HG03460 (cell line): ENCODE data around the gene SENP7.
"Not testable (repeated sequence)": the region's sequence is repeated elsewhere in the genome, so short reads cannot be mapped to it uniquely, and the experiment has no call there.

ENCODE experiments used
- ATAC-seq: cut with Tn5 transposase; IDR thresholded peaks from one replicate; pipeline ENCODE4 v1.9.1; 2021; ENCODE audit not compliant: unreplicated experiment

SENP7 gene

GRCh38 chr3:101521211-101521701 is 8.2 kb upstream of the SENP7 start:
- no peak for ATAC-seq

DNA sequence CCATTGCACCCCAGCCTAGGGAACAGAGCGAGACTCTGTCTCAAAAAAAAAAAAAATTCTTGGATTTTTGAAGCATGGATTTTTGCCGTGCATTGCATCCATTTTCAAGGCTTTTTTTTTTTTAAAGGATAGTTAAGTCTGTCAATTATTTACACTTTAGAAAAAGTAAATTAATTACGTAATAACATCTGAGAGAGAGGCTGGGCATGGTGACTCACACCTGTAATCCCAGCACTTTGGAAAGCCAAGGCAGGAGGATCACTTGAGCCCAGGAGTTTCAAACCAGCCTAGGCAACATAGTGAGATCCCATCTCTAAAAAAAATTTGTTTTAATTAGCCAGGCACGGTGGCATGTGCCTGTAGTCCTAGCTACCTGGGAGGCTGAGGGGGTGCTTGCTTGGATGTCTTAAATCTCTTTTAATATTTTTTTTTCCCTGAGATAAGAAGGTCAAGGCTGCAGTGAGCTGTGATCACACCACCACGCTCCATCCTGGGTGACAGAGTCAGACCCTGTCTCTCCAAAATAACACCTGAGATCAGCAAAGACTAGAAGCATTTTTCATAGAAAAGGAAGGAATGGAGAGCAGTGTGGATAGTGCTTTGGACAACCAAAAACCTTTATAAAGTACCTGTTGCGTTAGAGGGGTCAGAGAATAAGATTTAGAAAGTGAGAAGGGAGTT is 6.8 kb upstream of the SENP7 start:
- no peak for ATAC-seq

DNA sequence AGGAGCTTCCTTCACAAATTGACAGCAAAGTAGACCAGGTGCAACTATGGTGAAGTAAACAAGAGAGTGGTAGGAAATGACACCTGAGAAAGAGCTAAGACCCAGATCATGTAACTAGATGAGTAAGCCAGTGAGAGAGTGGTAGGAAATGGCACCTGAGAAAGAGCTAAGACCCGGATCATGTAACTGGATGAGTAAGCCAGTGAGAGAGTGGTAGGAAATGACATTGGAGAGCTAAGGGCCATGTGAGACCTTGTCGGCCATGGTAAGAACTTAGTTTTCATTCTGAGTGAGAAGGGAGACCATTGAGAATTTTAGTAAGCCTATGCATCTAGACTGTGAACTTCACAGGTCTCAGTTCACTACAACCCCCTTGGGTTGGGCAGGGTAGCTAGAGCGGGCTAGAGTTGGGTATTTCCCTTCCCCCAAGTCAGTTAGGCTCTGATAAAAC is 5.4 kb upstream of the SENP7 start:
- peak; percentile 96 for ATAC-seq

DNA sequence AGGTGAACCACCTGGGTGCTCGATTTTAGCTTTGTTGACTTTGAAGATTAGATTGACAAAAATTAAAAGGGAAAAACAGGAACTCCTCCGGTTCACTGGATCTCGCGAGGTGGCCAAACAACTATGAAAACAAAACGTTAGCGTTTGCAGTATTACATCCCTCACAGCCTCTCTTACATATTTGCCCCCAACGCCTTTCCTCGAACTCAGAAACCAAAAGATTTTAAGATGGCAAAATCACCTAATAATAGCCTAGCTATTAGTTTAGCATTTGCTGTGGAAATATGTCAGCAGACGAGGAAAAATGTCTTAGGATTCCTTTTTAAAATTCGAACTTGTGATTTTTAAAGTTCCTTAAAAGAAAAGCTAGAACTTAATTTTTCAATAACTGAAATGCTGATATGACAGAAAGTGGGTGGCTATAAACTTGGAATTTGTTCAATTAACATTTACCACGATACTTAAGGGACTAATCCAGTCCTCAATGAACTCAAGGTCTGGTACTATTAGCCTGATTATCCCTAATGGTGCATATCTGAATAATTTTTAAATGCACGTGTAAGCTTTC is 491 bp upstream of the SENP7 start:
- peak; percentile 33 for ATAC-seq

DNA sequence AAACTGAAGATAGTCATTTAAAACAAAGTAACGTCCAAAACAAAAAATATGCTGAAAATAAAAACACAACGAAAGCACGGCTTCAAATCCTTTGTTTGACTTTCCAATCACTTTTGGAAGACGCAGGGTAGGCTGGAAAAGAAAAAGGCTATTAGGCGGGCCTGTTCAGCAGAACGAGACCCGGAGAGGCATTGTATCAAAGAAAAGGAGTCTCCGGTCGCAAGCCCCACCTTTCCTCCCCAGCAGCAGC is 691 bp downstream of the SENP7 start:
- peak; percentile 32 for ATAC-seq

GRCh38 chr3:101509811-101510210 is 3.2 kb downstream of the SENP7 start:
- ATAC-seq: no peak

GRCh38 chr3:101509281-101509680 is 3.7 kb downstream of the SENP7 start:
- ATAC-seq: no peak

GRCh38 chr3:101501783-101502182 is 11.2 kb downstream of the SENP7 start:
- no peak for ATAC-seq

- no peak for ATAC-seq
Measured at GRCh38 chr3:101500208-101500607, 12.8 kb downstream of the SENP7 start.

DNA sequence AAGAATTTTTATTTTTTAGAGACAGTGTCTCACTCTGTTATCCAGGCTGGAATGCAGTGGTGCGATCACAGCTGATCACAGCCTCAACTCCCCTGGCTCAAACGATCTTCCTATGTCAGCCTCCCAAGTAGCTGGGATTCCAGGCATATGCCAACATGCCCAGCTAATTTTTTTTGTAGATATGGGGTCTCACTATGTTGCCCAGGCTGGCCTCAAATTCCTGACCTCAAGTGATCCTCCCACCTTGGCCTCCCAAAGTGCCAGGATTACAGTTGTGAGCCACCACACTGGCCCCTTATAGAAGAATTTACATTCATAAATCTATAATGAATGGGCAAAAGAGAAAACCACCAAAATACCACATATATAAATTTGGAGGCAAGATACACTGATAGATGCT is 15.2 kb downstream of the SENP7 start:
- no peak for ATAC-seq

GRCh38 chr3:101495552-101495951 is 17.5 kb downstream of the SENP7 start:
- ATAC-seq: no peak

GRCh38 chr3:101484805-101485620 is 28.0 kb downstream of the SENP7 start:
- no peak for ATAC-seq

DNA sequence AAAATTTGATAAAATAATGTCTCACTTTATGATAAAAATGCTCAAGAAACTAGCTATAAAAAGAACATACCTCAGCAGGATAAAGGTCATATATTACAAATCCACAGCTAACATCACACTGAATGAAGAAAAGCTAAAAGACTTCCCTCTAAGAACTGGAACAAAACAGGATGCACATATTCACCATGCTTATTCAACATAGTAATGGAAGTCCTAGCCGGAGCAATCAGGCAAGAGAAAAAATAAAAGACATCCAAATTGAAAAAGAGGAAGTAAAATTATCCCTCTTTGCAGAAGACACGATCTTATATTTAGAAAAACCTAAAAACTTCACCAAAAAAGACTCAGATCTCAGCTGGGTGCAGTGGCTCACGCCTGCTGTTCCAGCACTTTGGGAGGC is 34.0 kb downstream of the SENP7 start:
- ATAC-seq: no peak

DNA sequence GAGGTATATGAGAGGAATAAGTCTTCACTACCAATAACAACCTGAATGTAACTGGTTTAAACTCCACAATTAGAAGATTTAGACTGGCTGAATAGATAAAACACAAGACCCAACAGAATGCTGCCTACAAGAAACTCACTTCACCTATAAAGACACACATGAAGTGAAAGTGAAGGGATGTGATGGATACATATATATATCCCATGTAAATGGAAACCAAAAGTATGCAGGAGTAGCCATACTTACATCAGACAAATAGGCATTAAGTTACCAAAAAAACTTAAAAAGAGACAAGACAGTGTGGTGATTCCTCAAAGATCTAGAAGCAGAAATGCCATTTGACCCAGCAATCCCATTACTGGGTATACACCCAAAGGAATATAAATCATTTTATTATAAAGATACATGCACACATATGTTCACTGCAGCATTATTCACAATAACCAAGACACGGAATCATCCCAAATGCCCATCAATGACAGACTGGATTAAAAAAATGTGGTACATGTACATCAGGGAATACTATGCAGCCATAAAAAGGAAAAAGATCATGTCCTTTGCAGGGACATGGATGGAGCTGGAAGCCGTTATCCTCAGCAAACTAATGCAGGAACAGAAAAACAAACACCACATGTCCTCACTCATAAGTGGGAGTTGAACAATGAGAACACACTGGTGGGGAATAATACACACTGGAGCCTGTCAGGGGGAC is 38.0 kb downstream of the SENP7 start:
- not testable (repeated sequence) for ATAC-seq

- ATAC-seq: not testable (repeated sequence)
Measured at GRCh38 chr3:101468676-101469075, 44.3 kb downstream of the SENP7 start.

DNA sequence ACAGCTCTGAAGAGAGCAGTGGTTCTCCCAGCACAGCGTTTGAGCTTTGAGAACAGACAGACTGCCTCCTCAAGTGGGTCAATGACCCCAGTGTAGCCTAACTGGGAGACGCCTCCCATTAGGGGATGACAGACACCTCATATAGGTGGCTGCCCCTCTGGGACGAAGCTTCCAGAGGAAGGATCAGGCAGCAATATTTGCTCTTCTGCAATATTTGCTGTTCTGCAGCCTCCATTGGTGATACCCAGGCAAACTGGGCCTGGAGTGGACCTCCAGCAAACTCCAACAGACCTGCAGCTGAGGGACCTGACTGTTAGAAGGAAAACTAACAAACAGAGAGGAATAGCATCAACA is 45.7 kb downstream of the SENP7 start:
- not testable (repeated sequence) for ATAC-seq

- ATAC-seq: no peak
Measured at GRCh38 chr3:101466465-101467309, 46.3 kb downstream of the SENP7 start.

- no peak for ATAC-seq
Measured at GRCh38 chr3:101464235-101464634, 48.8 kb downstream of the SENP7 start.

DNA sequence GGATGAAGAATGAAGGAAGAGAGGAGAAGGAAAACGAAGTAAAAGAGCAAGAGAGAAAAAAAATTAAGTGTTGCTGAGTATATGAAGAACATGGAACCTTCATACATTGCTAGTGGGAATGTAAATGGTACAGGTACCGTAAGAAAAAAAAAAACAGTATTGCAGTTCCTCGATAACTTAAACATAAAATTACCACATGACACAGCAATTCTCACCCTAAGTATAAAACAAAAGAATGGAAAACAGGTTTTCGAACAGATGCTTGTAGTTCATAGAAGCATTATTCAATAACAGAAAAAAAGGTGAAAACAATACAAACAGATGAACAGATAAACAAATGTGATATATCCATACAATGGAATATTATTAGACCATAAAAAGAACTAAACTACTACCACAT is 51.6 kb downstream of the SENP7 start:
- ATAC-seq: no peak

DNA sequence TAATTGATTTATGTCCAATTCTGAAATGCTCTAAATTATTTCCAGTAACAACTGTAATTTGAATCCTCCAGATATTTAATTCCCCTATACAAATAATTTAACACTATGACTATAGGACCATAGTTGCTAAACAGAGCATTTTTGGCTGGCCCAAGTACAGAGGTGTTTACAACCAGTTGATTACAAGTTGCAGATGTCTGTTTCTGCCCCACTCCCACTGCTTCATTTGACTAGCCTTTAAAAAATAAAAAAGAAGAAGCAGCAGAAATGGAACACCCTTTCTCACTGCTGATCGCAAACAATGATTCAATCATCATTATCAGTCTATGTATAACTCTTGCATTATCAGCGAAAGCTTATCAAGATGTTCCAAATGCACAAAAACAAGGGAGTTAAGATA is 54.6 kb downstream of the SENP7 start:
- ATAC-seq: no peak

DNA sequence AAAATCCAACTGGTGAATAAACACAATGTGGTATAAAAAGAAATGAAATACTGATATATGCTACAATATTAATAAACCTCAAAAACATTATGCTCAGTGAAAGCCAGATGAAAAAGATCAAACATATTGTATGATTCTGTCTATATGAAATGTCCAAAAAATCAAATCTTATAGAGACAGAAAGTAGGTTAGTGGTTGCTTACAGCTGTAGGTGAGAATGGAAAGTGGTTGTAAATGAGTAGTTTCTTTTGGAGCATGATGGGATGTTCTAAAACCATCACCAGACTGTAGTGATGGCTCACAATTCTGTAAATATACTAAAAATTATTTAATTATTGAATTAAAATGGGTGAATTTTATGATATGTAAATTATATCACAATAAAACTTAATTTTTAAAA is 58.4 kb downstream of the SENP7 start:
- no peak for ATAC-seq
